SU-DHL-6 (cell line): Measurements from ENCODE around the gene CENPU.

Experiments
- H2AFZ ChIP-seq: fragments of 200-600 bp; sonication (generic); 2 replicates; pipeline ENCODE4 v1.6.1; 2014; ENCODE audit warnings: low read depth, mild to moderate bottlenecking, moderate library complexity, mixed read lengths, antibody characterized with exemption, low read length; ENCODE audit not compliant: severe bottlenecking
- H3F3A ChIP-seq: fragments of 200-600 bp; shearing (Covaris generic); 2 replicates; pipeline ENCODE4 v1.6.0; 2016; ENCODE audit warnings: antibody characterized with exemption, mild to moderate bottlenecking; ENCODE audit not compliant: insufficient read depth
- H3K27ac ChIP-seq: fragments of 200-600 bp; sonication (generic); 2 replicates; pipeline ENCODE4 v1.5.1; 2016; ENCODE audit warnings: low read depth, mild to moderate bottlenecking, low read length, moderate library complexity, mixed read lengths
- H3K27me3 ChIP-seq: fragments of 200-600 bp; sonication (generic), shearing (Covaris generic); 2 replicates; pipeline ENCODE4 v1.6.0; 2014; ENCODE audit warnings: mild to moderate bottlenecking, low read length
- H3K36me3 ChIP-seq: fragments of 200-600 bp; sonication (generic); 2 replicates; pipeline ENCODE4 v1.6.1; 2014; ENCODE audit warnings: mild to moderate bottlenecking, low read length, mixed read lengths
- H3K4me2 ChIP-seq: fragments of 300-600, 200-600 bp; shearing (Covaris generic), sonication (generic); 2 replicates; pipeline ENCODE4 v1.6.0; 2014; ENCODE audit warnings: low read length, low read depth, mild to moderate bottlenecking; ENCODE audit not compliant: poor library complexity, severe bottlenecking
- H3K4me3 ChIP-seq: fragments of 200-600 bp; sonication (generic); 2 replicates; pipeline ENCODE4 v1.5.1; 2014; ENCODE audit warnings: antibody characterized with exemption, low read length, mild to moderate bottlenecking, mixed read lengths; ENCODE audit not compliant: insufficient read depth, poor library complexity, severe bottlenecking
- H3K79me2 ChIP-seq: fragments of 200-600 bp; sonication (generic); 2 replicates; pipeline ENCODE4 v1.6.1; 2014; ENCODE audit warnings: mild to moderate bottlenecking, low read length, moderate library complexity; ENCODE audit not compliant: insufficient read depth
- H3K9ac ChIP-seq: fragments of 200-600 bp; sonication (generic); 2 replicates; pipeline ENCODE4 v1.7.0; 2014; ENCODE audit warnings: mild to moderate bottlenecking, low read length
- H3K9me2 ChIP-seq: fragments of 200-600 bp; sonication (generic); replicated peaks from 2 replicates; pipeline ENCODE4 v1.6.1; 2014; ENCODE audit warnings: low read length; ENCODE audit not compliant: insufficient read depth
- H3K9me3 ChIP-seq: fragments of 200-600 bp; sonication (generic); 2 replicates; pipeline ENCODE4 v1.6.1; 2014; ENCODE audit warnings: low read length, mixed read lengths; ENCODE audit not compliant: insufficient read depth
- H4K20me1 ChIP-seq: fragments of 200-600 bp; sonication (generic); 2 replicates; pipeline ENCODE4 v1.6.1; 2014; ENCODE audit warnings: low read depth, mild to moderate bottlenecking, antibody characterized with exemption, low read length, moderate library complexity, mixed read lengths
- EZH2phosphoT487 ChIP-seq: fragments of 200-600 bp; sonication (generic), shearing (Covaris generic); conservative IDR thresholded peaks from 2 replicates; pipeline ENCODE4 v1.6.1; 2018; ENCODE audit warnings: mild to moderate bottlenecking, antibody characterized with exemption, low read length, moderate library complexity, mixed read lengths
- TF ChIP-seq, protein P1 (sequence below): fragments of 200-600 bp; sonication (generic); IDR thresholded peaks from one replicate; pipeline ENCODE4 v1.5.1; 2017; ENCODE audit warnings: antibody characterized with exemption, mild to moderate bottlenecking, low read length, moderate library complexity; ENCODE audit not compliant: insufficient read depth, poor library complexity, severe bottlenecking

The CENPU gene

GRCh38 chr4:184750926-184751584 lies 17.2 kb upstream of the CENPU start:
- no peak for TF ChIP-seq EZH2phosphoT487
- TF ChIP-seq, protein P1, sequence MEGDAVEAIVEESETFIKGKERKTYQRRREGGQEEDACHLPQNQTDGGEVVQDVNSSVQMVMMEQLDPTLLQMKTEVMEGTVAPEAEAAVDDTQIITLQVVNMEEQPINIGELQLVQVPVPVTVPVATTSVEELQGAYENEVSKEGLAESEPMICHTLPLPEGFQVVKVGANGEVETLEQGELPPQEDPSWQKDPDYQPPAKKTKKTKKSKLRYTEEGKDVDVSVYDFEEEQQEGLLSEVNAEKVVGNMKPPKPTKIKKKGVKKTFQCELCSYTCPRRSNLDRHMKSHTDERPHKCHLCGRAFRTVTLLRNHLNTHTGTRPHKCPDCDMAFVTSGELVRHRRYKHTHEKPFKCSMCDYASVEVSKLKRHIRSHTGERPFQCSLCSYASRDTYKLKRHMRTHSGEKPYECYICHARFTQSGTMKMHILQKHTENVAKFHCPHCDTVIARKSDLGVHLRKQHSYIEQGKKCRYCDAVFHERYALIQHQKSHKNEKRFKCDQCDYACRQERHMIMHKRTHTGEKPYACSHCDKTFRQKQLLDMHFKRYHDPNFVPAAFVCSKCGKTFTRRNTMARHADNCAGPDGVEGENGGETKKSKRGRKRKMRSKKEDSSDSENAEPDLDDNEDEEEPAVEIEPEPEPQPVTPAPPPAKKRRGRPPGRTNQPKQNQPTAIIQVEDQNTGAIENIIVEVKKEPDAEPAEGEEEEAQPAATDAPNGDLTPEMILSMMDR, result no peak
- H3F3A ChIP-seq, result no peaks in the 10 kb centered on the region
- no peaks in the 10 kb centered on the region for H3K9me2 ChIP-seq
- no peaks in the 10 kb centered on the region for H4K20me1 ChIP-seq
- no peak overlapping the region for H3K9ac ChIP-seq
- no peak overlapping the region for H3K4me2 ChIP-seq
- H2AFZ ChIP-seq, result no peak overlapping the region
- H3K27me3 ChIP-seq, result no peaks in the 10 kb centered on the region
- H3K36me3 ChIP-seq, result no peaks in the 10 kb centered on the region
- H3K27ac ChIP-seq, result no peak overlapping the region
- H3K9me3 ChIP-seq, result no peaks in the 10 kb centered on the region
- H3K79me2 ChIP-seq, result no peaks in the 10 kb centered on the region
- no peak overlapping the region for H3K4me3 ChIP-seq

GRCh38 chr4:184748251-184748652 lies 14.4 kb upstream of the CENPU start:
- H3K9ac ChIP-seq, result no peak overlapping the region
- H3K4me3 ChIP-seq, result no peak overlapping the region
- TF ChIP-seq, protein P1, result no peak
- TF ChIP-seq EZH2phosphoT487, result no peak
- no peak overlapping the region for H3K4me2 ChIP-seq
- H3K79me2 ChIP-seq, result no peaks in the 10 kb centered on the region
- no peaks in the 10 kb centered on the region for H3F3A ChIP-seq
- no peak overlapping the region for H2AFZ ChIP-seq
- H3K27me3 ChIP-seq, result no peaks in the 10 kb centered on the region
- H3K9me2 ChIP-seq, result no peaks in the 10 kb centered on the region
- H3K9me3 ChIP-seq, result no peaks in the 10 kb centered on the region
- H4K20me1 ChIP-seq, result no peaks in the 10 kb centered on the region
- no peaks in the 10 kb centered on the region for H3K36me3 ChIP-seq
- H3K27ac ChIP-seq, result no peak overlapping the region

DNA sequence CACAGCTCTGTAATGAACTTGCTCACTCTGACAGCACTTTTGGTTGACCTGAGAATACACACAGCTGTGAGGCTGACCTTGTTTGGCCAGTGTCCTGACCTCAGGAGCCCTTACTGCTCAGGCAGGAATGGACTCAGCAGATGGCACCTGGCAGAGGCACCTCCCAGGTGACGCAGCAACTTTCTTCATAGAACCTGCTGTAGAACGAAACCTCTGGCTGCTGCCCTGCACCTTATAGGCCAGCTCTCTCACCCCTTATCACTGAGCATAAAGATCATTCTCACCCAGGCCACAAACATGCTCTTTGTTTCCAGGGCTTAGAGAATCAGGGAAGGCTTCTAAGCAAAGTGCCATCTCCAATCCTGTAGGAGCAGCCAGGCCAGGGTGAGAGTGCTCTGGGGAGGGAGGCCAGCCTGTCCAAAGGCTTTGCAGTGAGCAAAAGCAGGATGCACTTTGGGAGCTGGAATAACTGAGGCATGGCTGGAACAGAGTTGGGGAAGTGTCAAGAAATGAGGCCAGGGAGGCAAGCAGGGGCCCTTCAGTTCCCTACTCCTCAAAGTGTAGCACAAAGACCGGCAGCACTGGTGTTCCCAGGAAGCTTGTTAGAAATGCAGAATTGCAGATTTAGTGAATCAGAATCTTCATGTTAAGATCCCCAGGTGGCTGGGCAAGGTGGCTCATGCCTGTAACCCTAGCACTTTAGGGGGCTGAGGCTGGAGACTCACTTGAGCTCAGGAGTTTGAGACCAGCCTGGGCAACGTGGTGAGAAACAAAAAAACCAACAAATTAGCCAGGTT lies 13.3 kb upstream of the CENPU start:
- H3K79me2 ChIP-seq, result no peaks in the 10 kb centered on the region
- no peak overlapping the region for H3K27ac ChIP-seq
- no peak overlapping the region for H3K4me2 ChIP-seq
- no peaks in the 10 kb centered on the region for H3K27me3 ChIP-seq
- H3K4me3 ChIP-seq, result no peak overlapping the region
- no peak overlapping the region for H3K9ac ChIP-seq
- H3K9me2 ChIP-seq, result no peaks in the 10 kb centered on the region
- no peaks in the 10 kb centered on the region for H3K36me3 ChIP-seq
- no peaks in the 10 kb centered on the region for H4K20me1 ChIP-seq
- TF ChIP-seq, protein P1, result no peak
- TF ChIP-seq EZH2phosphoT487, result no peak
- H3K9me3 ChIP-seq, result no peaks in the 10 kb centered on the region
- no peaks in the 10 kb centered on the region for H3F3A ChIP-seq
- H2AFZ ChIP-seq, result no peak overlapping the region
